ENCODE measurements around the gene BNIP1. TPM values are rescaled to one million over a fixed set of nuclear protein-coding genes. Genes with fewer than 3 reads are reported as not detected.

The BNIP1 gene
- total RNA-seq, 1 experiment from 2014 or later, result 12.3 TPM

GRCh38 chr5:173155912-173156311, 11.6 kb downstream of the BNIP1 start:
- ATAC-seq, result no peak
- no TSS peak for BruUV-seq (replicated peaks)

GRCh38 chr5:173158366-173158765, 14.0 kb downstream of the BNIP1 start:
- Histone ChIP-seq H3K4me3 (ENCODE audit: low read depth in 2 of 2, low read length in 2 of 2) (no peak overlapping the region), H3K27ac (ENCODE audit: low read length) (no peak overlapping the region), H3K4me1 (ENCODE audit: control insufficient read depth, insufficient read depth, low read length) (no peaks in the 10 kb centered on the region), H3K27me3 (ENCODE audit: control insufficient read depth, insufficient read depth, low read length) (no peaks in the 10 kb centered on the region), H3K36me3 (ENCODE audit: control insufficient read depth, insufficient read depth, low read length) (no peaks in the 10 kb centered on the region; the same call in 1 of the 2 replicates), H3K9me3 (ENCODE audit: control insufficient read depth, insufficient read depth, low read depth, low read length) (no peaks in the 10 kb centered on the region)
- DNase-seq (ENCODE audit: low read depth, low spot score), result no peak
- ChIA-PET POLR2A (no interaction called here), CTCF (no interaction called here)
- intact Hi-C loops (cut with micrococcal nuclease; ENCODE audit: unreplicated experiment) (no loop called here), in situ Hi-C loops (cut with HindIII; ENCODE audit: low pct_unique_long_range_greater_than_20kb, low sequenced_read_pairs) (no loop called here)
- ATAC-seq, result no peak
- TF ChIP-seq REST (IDR thresholded peaks at IDR 0.05; ENCODE audit: insufficient read depth in 1 of 2, low read depth in 2 of 2, low read length in 1 of 2) (no peak), SIN3A (IDR thresholded peaks at IDR 0.05; ENCODE audit: borderline replicate concordance, insufficient read depth, low read depth, low read length) (no peak), POLR2AphosphoS5 (IDR thresholded peaks at IDR 0.05; ENCODE audit: low read depth, low read length) (no peak), TCF7L2 (IDR thresholded peaks at IDR 0.05; ENCODE audit: low read depth, low read length) (no peak), CTCF (IDR thresholded peaks at IDR 0.05) (no peak)
- BruUV-seq (replicated peaks), result no TSS peak

More at GRCh38 chr5:173155912-173156311, 11.6 kb downstream of the BNIP1 start:
- DNase-seq (ENCODE audit: low read depth, low spot score), result no peak
- Histone ChIP-seq H3K4me3 (ENCODE audit: low read depth in 2 of 2, low read length in 2 of 2) (no peak overlapping the region), H3K4me1 (ENCODE audit: control insufficient read depth, insufficient read depth, low read length) (no peaks in the 10 kb centered on the region), H3K27me3 (ENCODE audit: control insufficient read depth, insufficient read depth, low read length) (no peaks in the 10 kb centered on the region), H3K27ac (ENCODE audit: low read length) (no peak overlapping the region), H3K9me3 (ENCODE audit: control insufficient read depth, insufficient read depth, low read depth, low read length) (no peaks in the 10 kb centered on the region), H3K36me3 (ENCODE audit: control insufficient read depth, insufficient read depth, low read length) (no peaks in the 10 kb centered on the region; the same call in 1 of the 2 replicates)
- intact Hi-C loops (cut with micrococcal nuclease; ENCODE audit: unreplicated experiment) (no loop called here), in situ Hi-C loops (cut with HindIII; ENCODE audit: low pct_unique_long_range_greater_than_20kb, low sequenced_read_pairs) (no loop called here)
- POLR2A ChIA-PET, result interaction anchor here (0.7 kb wide), 2 partner anchors 14 to 748 kb away, joined by 3 to 4 read pairs; no protein-coding TSS in a partner anchor
- TF ChIP-seq POLR2AphosphoS5 (IDR thresholded peaks at IDR 0.05; ENCODE audit: low read depth, low read length) (no peak), SIN3A (IDR thresholded peaks at IDR 0.05; ENCODE audit: borderline replicate concordance, insufficient read depth, low read depth, low read length) (no peak), CTCF (IDR thresholded peaks at IDR 0.05) (no peak), REST (IDR thresholded peaks at IDR 0.05; ENCODE audit: insufficient read depth in 1 of 2, low read depth in 2 of 2, low read length in 1 of 2) (no peak), TCF7L2 (IDR thresholded peaks at IDR 0.05; ENCODE audit: low read depth, low read length) (no peak)
- CTCF ChIA-PET, result interaction anchor here (0.7 kb wide), 1 partner anchor 26 kb away, joined by 5 read pairs; no protein-coding TSS in a partner anchor

Measured in Panc1 (cell line).